ENCODE measurements around the gene MFSD6. TPM values are rescaled to one million over a fixed set of nuclear protein-coding genes. Genes with fewer than 3 reads are reported as not detected.
A peak's percentile ranks its signal among the peaks of the same experiment; 100 is the strongest.

Gene MFSD6
- polyA plus RNA-seq, 3 donors = 8.8 to 15.7 (median 12.9) TPM

DNA sequence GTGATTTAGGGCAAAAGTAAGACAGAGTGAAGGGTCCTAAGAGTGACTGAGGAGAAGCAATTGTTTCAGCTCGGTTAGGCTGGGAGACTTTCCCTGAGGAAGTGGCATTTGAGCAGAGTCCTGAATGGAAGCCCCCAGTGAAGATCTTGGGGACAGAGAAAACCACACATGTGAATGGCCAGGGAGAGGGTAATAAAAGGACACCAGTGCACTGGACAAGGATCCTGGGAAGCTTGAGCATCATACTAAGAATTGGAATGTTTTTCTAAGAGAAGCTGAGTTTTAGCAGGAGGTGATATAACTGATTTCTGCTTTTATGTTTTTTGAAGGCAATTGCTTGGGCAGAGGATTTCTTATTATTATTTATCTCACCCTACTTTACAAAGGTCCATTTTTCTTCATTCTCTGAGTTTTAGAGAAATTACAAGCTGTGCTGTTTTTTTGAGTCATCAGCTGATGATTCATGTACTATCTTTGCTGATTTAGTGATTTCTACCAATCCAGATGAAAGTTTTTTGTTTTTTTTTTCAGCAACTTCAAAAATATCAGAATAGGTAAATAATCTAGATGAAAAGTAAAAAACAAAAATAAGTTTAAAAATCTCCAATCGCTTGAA lies 43.5 kb downstream of the MFSD6 start:
- Mint-ChIP-seq H3K27me3 (ENCODE audit: low read depth in 3 of 3) (no peaks in the 10 kb centered on the region), H3K9me3 (peaks cover 0 to 3% (median 0%) of the 10 kb centered on the region in 7 donors), H3K4me3 (no peak overlapping the region), H3K36me3 (peaks cover 9 to 14% of the 10 kb centered on the region in 2 donors), H3K27ac (peak overlapping the region in 4 of 7 donors; percentile 7 to 78 (median 50)), H3K4me1 (peaks cover 16% of the 10 kb centered on the region)
- peak overlapping the region in 1 of 2 donors; percentile 21 for H3K27ac ChIP-seq (ENCODE audit: low read depth in 1 of 2, low read length in 2 of 2)
- H4K20me1 ChIP-seq (ENCODE audit: insufficient read depth, low read length) = peaks cover 38% of the 10 kb centered on the region
- no peaks in the 10 kb centered on the region for H3K4me1 ChIP-seq (ENCODE audit: control insufficient read depth in 1 of 2, insufficient read depth in 2 of 2, low read length in 2 of 2)
- H3K27me3 ChIP-seq (ENCODE audit: control insufficient read depth in 2 of 2, insufficient read depth in 2 of 2, low read length in 2 of 2) = no peaks in the 10 kb centered on the region
- no peak overlapping the region for H3K9ac ChIP-seq (ENCODE audit: insufficient read depth, low read length, poor library complexity, severe bottlenecking)
- no peak overlapping the region for H3K4me2 ChIP-seq (replicated peaks; ENCODE audit: extremely low read depth, low read length, poor library complexity, severe bottlenecking)
- 90% methylated on average over 1 of the region's 2 CpGs for WGBS (ENCODE audit: insufficient coverage)
- H3K9me3 ChIP-seq (replicated peaks in 1 of 2; ENCODE audit: control insufficient read depth in 1 of 2, insufficient read depth in 1 of 2, low read length in 2 of 2) = no peaks in the 10 kb centered on the region
- H3K79me2 ChIP-seq (ENCODE audit: insufficient read depth, low read length) = peaks cover 44% of the 10 kb centered on the region
- peaks cover 0 to 13% of the 10 kb centered on the region in 2 donors for H3K36me3 ChIP-seq (replicated peaks in 1 of 2; ENCODE audit: control insufficient read depth in 1 of 2, insufficient read depth in 2 of 2, low read length in 2 of 2)
- TF ChIP-seq, protein P1, sequence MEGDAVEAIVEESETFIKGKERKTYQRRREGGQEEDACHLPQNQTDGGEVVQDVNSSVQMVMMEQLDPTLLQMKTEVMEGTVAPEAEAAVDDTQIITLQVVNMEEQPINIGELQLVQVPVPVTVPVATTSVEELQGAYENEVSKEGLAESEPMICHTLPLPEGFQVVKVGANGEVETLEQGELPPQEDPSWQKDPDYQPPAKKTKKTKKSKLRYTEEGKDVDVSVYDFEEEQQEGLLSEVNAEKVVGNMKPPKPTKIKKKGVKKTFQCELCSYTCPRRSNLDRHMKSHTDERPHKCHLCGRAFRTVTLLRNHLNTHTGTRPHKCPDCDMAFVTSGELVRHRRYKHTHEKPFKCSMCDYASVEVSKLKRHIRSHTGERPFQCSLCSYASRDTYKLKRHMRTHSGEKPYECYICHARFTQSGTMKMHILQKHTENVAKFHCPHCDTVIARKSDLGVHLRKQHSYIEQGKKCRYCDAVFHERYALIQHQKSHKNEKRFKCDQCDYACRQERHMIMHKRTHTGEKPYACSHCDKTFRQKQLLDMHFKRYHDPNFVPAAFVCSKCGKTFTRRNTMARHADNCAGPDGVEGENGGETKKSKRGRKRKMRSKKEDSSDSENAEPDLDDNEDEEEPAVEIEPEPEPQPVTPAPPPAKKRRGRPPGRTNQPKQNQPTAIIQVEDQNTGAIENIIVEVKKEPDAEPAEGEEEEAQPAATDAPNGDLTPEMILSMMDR (IDR thresholded peaks at IDR 0.05) = no peak
- H2AFZ ChIP-seq (ENCODE audit: insufficient read depth, low read depth, low read length, poor library complexity, severe bottlenecking) = no peak overlapping the region
- intact Hi-C loops (cut with micrococcal nuclease) = no loop called here
- peak in 1 of 3 donors; percentile 8 for DNase-seq
- no peak overlapping the region for H3K4me3 ChIP-seq (replicated peaks in 1 of 3; ENCODE audit: low read depth in 2 of 3, low read length in 3 of 3)

DNA sequence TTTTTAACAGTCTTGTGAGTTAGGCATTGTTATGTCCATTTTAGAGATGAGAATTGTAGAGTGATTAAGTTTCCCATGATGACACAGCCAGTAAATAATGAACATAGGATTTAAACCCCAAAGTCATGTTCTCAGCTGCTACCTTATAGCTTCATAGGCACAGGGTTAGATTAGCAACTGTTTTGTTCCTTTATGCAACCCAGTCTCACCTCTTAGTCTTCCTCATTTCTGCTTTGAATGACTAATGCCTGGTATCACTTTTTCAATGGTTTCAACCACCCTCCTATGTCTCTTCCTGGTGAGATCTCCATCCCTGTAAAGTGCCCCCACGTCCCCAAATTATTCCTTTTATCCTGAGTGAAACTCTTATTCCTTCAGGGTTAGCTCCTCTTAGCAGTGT lies 44.3 kb downstream of the MFSD6 start:
- H3K9me3 Mint-ChIP-seq = peaks cover 0 to 3% (median 0%) of the 10 kb centered on the region in 7 donors
- Histone ChIP-seq H3K4me3 (replicated peaks in 1 of 3; ENCODE audit: low read depth in 2 of 3, low read length in 3 of 3) (no peak overlapping the region), H3K4me1 (ENCODE audit: control insufficient read depth in 1 of 2, insufficient read depth in 2 of 2, low read length in 2 of 2) (no peaks in the 10 kb centered on the region), H4K20me1 (ENCODE audit: insufficient read depth, low read length) (peaks cover 40% of the 10 kb centered on the region), H3K27ac (ENCODE audit: low read depth in 1 of 2, low read length in 2 of 2) (peak overlapping the region in 1 of 2 donors; percentile 6), H3K4me2 (replicated peaks; ENCODE audit: extremely low read depth, low read length, poor library complexity, severe bottlenecking) (no peak overlapping the region), H3K36me3 (replicated peaks in 1 of 2; ENCODE audit: control insufficient read depth in 1 of 2, insufficient read depth in 2 of 2, low read length in 2 of 2) (peaks cover 0 to 21% of the 10 kb centered on the region in 2 donors), H3K79me2 (ENCODE audit: insufficient read depth, low read length) (peaks cover 37% of the 10 kb centered on the region), H3K9ac (ENCODE audit: insufficient read depth, low read length, poor library complexity, severe bottlenecking) (no peak overlapping the region), H3K9me3 (replicated peaks in 1 of 2; ENCODE audit: control insufficient read depth in 1 of 2, insufficient read depth in 1 of 2, low read length in 2 of 2) (no peaks in the 10 kb centered on the region), H2AFZ (ENCODE audit: insufficient read depth, low read depth, low read length, poor library complexity, severe bottlenecking) (no peak overlapping the region), H3K27me3 (ENCODE audit: control insufficient read depth in 2 of 2, insufficient read depth in 2 of 2, low read length in 2 of 2) (no peaks in the 10 kb centered on the region)
- H3K27ac Mint-ChIP-seq = peak overlapping the region in 2 of 7 donors; percentile 21 to 32
- H3K36me3 Mint-ChIP-seq = peaks cover 16 to 21% of the 10 kb centered on the region in 2 donors
- intact Hi-C loops (cut with micrococcal nuclease) = no loop called here
- peaks cover 16% of the 10 kb centered on the region for H3K4me1 Mint-ChIP-seq
- TF ChIP-seq, protein P1 (IDR thresholded peaks at IDR 0.05) = no peak
- WGBS (ENCODE audit: insufficient coverage) = no CpG with 5 or more reads among the region's 1 CpG
- H3K27me3 Mint-ChIP-seq (ENCODE audit: low read depth in 3 of 3) = no peaks in the 10 kb centered on the region
- no peak overlapping the region for H3K4me3 Mint-ChIP-seq
- peak; percentile 19 to 31 (median 27) for DNase-seq
